ENCODE results near the gene ARMC5. TPM values are rescaled to one million over a fixed set of nuclear protein-coding genes. Genes with fewer than 3 reads are reported as not detected.

Gene ARMC5
- total RNA-seq, 4 donors from 2014 or later: 5.4 to 13.4 (median 9.9) TPM

- Histone ChIP-seq H3K27me3 (no peaks in the 10 kb centered on the region), H3K4me1 (peaks cover 16 to 73% (median 66%) of the 10 kb centered on the region in 4 donors), H3K9me3 (no peaks in the 10 kb centered on the region), H3K4me3 (peak overlapping the region; percentile 27 to 46 (median 32)), H3K36me3 (peaks cover 46 to 60% (median 51%) of the 10 kb centered on the region in 4 donors), H3K27ac (replicated peaks in 1 of 4) (peak overlapping the region; percentile 61 to 75 (median 68))
- DNase-seq (ENCODE audit: extremely low spot score): no peak
- intact Hi-C loops (cut with DNase I): no loop called here
- peak in 1 of 3 experiments; percentile 12 for TF ChIP-seq CTCF (IDR thresholded peaks at IDR 0.05)
- no peak for TF ChIP-seq EP300 (IDR thresholded peaks at IDR 0.05)
- no peak for TF ChIP-seq POLR2A (IDR thresholded peaks at IDR 0.05; ENCODE audit: low read depth)
- no peak for TF ChIP-seq POLR2AphosphoS5 (IDR thresholded peaks at IDR 0.05)
- 64% methylated on average over 53 of the region's 67 CpGs for WGBS
Observed at GRCh38 chr16:31477220-31478216, 18.2 kb downstream of the ARMC5 start.

GRCh38 chr16:31478956-31479355 lies 19.7 kb downstream of the ARMC5 start:
- H3K27ac ChIP-seq (replicated peaks in 1 of 4): peak overlapping the region in 1 of 4 donors; percentile 2
- peaks cover 6 to 64% (median 53%) of the 10 kb centered on the region in 4 donors for H3K4me1 ChIP-seq
- H3K4me3 ChIP-seq: no peak overlapping the region
- intact Hi-C loops (cut with DNase I): no loop called here
- no peaks in the 10 kb centered on the region for H3K9me3 ChIP-seq
- WGBS: 72% methylated on average over 3 of the region's 3 CpGs
- H3K27me3 ChIP-seq: no peaks in the 10 kb centered on the region
- TF ChIP-seq EP300 (IDR thresholded peaks at IDR 0.05) (no peak), CTCF (IDR thresholded peaks at IDR 0.05) (no peak), POLR2A (IDR thresholded peaks at IDR 0.05; ENCODE audit: low read depth) (no peak), POLR2AphosphoS5 (IDR thresholded peaks at IDR 0.05) (no peak)
- H3K36me3 ChIP-seq: peaks cover 38 to 51% (median 43%) of the 10 kb centered on the region in 4 donors
- DNase-seq (ENCODE audit: extremely low spot score): no peak

GRCh38 chr16:31479751-31480150 lies 20.4 kb downstream of the ARMC5 start:
- peaks cover 5 to 56% (median 45%) of the 10 kb centered on the region in 4 donors for H3K4me1 ChIP-seq
- no peaks in the 10 kb centered on the region for H3K9me3 ChIP-seq
- intact Hi-C loops (cut with DNase I): no loop called here
- TF ChIP-seq EP300 (IDR thresholded peaks at IDR 0.05) (no peak), POLR2A (IDR thresholded peaks at IDR 0.05; ENCODE audit: low read depth) (no peak), POLR2AphosphoS5 (IDR thresholded peaks at IDR 0.05) (peak in 1 of 2 donors; percentile 65), CTCF (IDR thresholded peaks at IDR 0.05) (no peak)
- 85% methylated on average over 9 of the region's 9 CpGs for WGBS
- H3K27ac ChIP-seq (replicated peaks in 1 of 4): no peak overlapping the region
- no peak overlapping the region for H3K4me3 ChIP-seq
- no peak for DNase-seq (ENCODE audit: extremely low spot score)
- H3K27me3 ChIP-seq: peaks cover 0 to under 1% (median 0%) of the 10 kb centered on the region in 4 donors
- peaks cover 30 to 43% (median 35%) of the 10 kb centered on the region in 4 donors for H3K36me3 ChIP-seq

- no peak for DNase-seq (ENCODE audit: extremely low spot score)
- Histone ChIP-seq H3K4me3 (no peak overlapping the region), H3K4me1 (peaks cover 5 to 43% (median 34%) of the 10 kb centered on the region in 4 donors), H3K36me3 (peaks cover 17 to 30% (median 23%) of the 10 kb centered on the region in 4 donors), H3K27me3 (peaks cover 0 to 13% (median 0%) of the 10 kb centered on the region in 4 donors), H3K9me3 (no peaks in the 10 kb centered on the region), H3K27ac (replicated peaks in 1 of 4) (no peak overlapping the region)
- WGBS: 25% methylated on average over 7 of the region's 7 CpGs
- intact Hi-C loops (cut with DNase I): no loop called here
- TF ChIP-seq EP300 (IDR thresholded peaks at IDR 0.05) (no peak), POLR2AphosphoS5 (IDR thresholded peaks at IDR 0.05) (peak in 1 of 2 donors; percentile 74), CTCF (IDR thresholded peaks at IDR 0.05) (no peak), POLR2A (IDR thresholded peaks at IDR 0.05; ENCODE audit: low read depth) (no peak)
Observed at GRCh38 chr16:31480851-31481536, 21.7 kb downstream of the ARMC5 start.

Data from esophagus muscularis mucosa (tissue), 4 donors.